Astrocyte of the spinal cord (primary cell): ENCODE measurements around the gene DPF1.

Experiments used
- DNase-seq: peaks from one replicate; pipeline ENCODE4 v3.0.0; 2011; ENCODE audit warnings: low read depth, low spot score
- H3K4me3 ChIP-seq: 2 replicates; pipeline ENCODE4 v1.5.1; 2011; ENCODE audit warnings: low read depth, mild to moderate bottlenecking, low read length, moderate library complexity
- in situ Hi-C: cut with HindIII; loops from 2 replicates; pipeline ENCODE4 v1.10.0; 2017; ENCODE audit warnings: low sequenced_read_pairs
- TF ChIP-seq, protein P1 (sequence below): IDR thresholded peaks from 2 replicates; pipeline ENCODE4 v1.5.1; 2012; ENCODE audit warnings: low read depth, mild to moderate bottlenecking, low read length, inconsistent platforms

Gene DPF1

DNA sequence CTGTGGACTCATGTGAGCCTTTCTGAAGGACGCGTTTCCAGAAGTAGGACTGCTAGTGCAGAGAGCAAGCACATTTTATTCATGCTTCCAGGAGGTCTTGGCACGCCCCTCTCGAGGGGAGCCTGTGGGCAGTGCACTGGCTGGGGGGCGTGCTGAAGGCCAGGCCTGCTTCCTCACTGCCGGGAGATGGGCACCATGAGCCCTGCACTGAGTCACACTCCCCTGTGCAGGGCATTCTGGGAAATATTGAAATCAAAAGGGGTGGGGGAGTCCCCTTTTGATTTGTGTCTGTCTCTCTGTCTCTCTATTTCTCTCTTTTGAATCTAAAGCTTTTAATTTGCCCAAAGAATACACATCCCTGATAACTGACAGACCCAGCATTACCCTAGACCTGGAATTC, 34.0 kb downstream of the DPF1 start:
- H3K4me3 ChIP-seq, result no peak overlapping the region
- in situ Hi-C loops, result no loop called here
- DNase-seq, result no peak
- TF ChIP-seq, protein P1, sequence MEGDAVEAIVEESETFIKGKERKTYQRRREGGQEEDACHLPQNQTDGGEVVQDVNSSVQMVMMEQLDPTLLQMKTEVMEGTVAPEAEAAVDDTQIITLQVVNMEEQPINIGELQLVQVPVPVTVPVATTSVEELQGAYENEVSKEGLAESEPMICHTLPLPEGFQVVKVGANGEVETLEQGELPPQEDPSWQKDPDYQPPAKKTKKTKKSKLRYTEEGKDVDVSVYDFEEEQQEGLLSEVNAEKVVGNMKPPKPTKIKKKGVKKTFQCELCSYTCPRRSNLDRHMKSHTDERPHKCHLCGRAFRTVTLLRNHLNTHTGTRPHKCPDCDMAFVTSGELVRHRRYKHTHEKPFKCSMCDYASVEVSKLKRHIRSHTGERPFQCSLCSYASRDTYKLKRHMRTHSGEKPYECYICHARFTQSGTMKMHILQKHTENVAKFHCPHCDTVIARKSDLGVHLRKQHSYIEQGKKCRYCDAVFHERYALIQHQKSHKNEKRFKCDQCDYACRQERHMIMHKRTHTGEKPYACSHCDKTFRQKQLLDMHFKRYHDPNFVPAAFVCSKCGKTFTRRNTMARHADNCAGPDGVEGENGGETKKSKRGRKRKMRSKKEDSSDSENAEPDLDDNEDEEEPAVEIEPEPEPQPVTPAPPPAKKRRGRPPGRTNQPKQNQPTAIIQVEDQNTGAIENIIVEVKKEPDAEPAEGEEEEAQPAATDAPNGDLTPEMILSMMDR, result no peak

DNA sequence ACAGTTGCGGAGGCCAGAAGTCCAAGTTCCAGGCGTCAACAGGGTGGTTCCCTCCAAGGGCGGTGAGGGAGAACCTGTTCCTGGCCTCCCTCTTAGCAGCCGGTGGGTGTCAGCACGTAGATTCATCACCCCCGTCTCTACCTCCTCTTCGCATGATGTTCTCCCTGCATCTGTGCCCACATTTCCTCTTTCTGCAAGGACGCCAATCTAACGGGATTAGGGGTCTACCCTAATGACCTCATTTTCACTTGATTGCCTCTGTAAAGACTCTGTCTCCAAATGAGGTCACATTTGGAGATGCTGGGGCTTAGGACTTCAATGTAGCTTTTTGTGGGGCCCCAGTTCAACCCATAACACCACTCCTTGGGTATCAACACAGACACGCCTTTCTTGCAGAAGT, 38.5 kb downstream of the DPF1 start:
- DNase-seq, result no peak
- H3K4me3 ChIP-seq, result no peak overlapping the region
- in situ Hi-C loops, result no loop called here
- TF ChIP-seq, protein P1, result no peak

DNA sequence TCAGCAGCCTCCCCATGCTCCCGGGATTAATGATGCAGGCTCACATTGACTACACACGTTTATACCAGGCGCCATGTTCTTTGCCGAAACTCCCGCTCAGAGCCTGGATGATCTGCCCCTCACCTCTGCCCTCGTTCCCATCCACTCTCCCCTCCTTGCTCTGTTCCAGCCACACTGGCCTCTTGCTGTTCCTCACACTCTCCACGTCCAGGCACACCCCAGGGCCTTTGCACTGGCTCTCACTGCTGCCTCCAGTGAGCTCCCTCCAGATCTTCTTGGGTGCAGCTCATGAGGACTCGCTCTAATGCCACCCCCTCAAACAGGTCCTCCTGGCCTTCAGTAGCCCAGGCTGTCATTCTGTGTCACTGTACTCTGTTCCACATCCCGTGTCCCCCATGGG, 39.2 kb downstream of the DPF1 start:
- no peak for DNase-seq
- in situ Hi-C loops, result no loop called here

DNA sequence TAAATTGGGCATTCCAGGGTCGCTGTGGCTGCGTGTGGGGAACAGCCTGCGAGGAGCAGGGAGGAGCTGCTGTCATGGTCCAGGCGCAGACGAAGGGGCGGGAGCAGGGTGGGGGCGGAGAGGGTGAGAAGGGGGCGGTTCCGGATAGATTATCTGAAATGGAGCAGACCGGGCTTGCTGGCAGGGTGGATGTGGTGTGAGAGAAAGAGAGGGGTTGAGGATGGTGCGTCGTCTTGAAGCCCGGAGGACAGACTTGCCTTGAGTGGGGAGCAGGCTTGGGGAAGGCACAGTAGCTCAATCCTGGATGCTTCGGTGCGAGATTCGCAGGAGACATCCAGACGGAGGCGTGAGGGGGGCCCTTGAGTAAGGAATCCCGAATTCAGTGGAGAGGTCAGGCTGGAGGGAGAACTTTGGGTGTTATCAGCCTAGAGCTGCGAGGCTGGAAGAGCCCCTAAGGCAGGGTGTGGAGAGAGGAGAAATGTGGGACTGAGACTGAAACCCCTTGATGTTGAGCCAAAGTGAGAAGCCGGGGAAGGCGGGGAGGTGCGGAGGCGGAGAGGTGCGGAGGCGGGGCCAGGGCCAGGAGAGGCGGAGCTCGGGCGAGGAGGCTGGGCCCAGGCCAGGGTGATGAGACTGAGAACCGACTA, 40.6 kb downstream of the DPF1 start:
- H3K4me3 ChIP-seq, result no peak overlapping the region
- no peak for DNase-seq
- TF ChIP-seq, protein P1, result no peak
- in situ Hi-C loops, result no loop called here

More for the DNA sequence above, 39.2 kb downstream of the DPF1 start:
- H3K4me3 ChIP-seq, result no peak overlapping the region
- TF ChIP-seq, protein P1, result no peak

DNA sequence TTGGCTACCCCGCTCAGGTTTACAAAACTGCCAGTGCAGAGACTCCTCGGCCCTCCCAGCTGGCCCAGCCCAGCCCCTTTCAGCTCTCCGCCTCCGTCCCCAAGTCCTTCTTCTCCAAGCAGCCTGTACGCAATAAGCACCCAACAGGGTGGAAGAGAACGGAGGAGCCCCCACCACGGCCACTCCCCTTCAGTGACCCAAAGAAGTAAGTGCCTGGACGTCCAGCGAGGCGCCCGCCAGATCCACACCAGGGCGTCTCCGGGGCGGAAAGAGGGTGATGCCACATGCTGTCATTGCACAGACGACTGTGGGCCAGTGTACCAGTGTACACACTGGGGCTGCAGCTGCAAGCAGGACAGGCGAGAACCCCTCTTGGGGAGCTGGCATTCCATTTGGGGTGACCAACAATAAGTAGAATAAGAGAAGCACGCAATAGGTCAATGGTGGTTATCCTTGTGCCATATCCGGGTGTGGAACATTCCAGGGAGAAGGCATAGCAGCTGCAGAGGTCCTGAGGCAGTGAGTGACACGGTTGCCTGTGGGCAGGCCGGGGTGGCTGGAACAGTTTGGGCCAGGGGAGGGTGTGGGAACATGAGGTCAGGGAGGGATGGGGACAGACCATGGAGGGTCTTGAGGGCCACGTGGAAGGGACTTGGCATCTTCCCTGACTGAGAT, 41.3 kb downstream of the DPF1 start:
- TF ChIP-seq, protein P1, result no peak
- in situ Hi-C loops, result no loop called here
- no peak for DNase-seq
- no peak overlapping the region for H3K4me3 ChIP-seq

DNA sequence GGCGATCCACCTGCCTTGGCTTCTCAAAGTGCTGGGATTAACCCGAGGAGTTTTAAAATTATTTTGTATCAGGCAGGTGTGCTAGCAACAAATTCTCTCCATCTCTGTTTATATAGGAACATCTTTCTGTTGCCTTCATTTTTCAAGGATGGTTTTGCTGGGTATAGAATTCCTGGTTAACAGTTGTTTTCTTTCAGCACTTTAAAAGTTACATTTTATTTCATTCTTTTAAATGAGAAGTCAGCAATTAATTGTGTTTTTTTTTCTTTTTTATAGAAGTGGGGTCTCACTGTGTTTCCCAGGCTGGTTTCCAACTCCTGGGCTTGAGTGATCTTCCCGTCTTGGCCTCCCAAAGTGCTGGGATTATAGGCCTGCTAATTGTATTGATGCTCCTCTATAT, 44.0 kb downstream of the DPF1 start:
- DNase-seq, result no peak
- in situ Hi-C loops, result no loop called here
- no peak overlapping the region for H3K4me3 ChIP-seq
- TF ChIP-seq, protein P1, result no peak
